ENCODE results near the gene GAPVD1.

GAPVD1 gene

DNA sequence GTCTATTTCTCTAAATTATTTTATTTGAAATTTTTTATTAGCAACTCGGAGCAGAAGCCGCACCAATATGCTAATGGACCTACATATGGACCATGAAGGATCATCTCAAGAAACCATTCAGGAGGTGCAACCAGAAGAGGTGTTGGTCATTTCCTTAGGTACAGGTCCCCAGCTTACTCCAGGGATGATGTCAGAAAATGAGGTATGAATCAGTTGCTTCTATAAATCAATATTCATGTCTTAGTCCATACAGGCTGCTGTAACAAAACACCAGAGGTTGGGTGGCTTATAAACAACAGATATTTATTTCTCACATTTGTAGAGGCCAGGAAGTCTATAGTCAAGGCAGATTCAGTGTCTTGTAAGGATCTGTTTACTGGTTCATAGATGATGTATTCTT, 50.8 kb downstream of the GAPVD1 start:
- TF ChIP-seq, protein P1, sequence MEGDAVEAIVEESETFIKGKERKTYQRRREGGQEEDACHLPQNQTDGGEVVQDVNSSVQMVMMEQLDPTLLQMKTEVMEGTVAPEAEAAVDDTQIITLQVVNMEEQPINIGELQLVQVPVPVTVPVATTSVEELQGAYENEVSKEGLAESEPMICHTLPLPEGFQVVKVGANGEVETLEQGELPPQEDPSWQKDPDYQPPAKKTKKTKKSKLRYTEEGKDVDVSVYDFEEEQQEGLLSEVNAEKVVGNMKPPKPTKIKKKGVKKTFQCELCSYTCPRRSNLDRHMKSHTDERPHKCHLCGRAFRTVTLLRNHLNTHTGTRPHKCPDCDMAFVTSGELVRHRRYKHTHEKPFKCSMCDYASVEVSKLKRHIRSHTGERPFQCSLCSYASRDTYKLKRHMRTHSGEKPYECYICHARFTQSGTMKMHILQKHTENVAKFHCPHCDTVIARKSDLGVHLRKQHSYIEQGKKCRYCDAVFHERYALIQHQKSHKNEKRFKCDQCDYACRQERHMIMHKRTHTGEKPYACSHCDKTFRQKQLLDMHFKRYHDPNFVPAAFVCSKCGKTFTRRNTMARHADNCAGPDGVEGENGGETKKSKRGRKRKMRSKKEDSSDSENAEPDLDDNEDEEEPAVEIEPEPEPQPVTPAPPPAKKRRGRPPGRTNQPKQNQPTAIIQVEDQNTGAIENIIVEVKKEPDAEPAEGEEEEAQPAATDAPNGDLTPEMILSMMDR (IDR thresholded peaks at IDR 0.05): no peak

DNA sequence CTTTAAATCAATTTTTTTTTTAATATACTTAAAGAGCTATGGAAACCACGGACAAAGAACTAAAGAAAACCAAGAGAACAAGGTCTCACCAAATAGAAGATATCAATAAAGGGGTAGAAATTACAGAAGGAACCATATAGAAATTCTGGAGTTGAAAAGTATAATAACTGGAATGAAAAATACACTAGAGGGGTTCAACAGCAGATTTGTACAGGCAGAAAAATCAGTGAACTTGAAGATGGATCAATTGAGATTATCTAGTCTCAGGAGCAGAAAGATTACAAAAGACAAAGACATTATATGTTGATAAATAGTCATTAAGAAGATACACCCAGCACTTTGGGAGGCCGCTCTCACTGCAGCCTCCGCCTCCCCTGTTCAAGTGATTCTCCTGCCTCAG, 56.1 kb downstream of the GAPVD1 start:
- TF ChIP-seq, protein P1 (IDR thresholded peaks at IDR 0.05): no peak

DNA sequence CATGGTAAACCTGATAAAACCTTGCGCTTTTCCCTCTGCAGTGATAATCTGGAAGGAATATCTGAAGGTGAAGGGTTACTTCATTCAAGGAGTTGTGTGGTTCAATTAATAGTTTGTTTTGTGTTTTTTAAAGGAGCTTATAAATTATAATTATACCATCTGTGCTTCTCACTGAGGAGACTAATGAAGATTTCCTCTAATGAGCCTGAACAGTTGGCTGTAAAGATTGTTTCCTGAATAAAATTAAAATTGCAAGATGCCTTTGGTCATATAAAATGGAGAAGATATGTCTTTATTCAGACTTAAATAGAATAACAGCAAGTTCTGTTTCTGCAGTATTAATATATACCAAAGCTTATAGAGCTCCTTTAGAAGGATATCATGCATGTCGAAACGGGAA, 59.9 kb downstream of the GAPVD1 start:
- TF ChIP-seq, protein P1 (IDR thresholded peaks at IDR 0.05): no peak

DNA sequence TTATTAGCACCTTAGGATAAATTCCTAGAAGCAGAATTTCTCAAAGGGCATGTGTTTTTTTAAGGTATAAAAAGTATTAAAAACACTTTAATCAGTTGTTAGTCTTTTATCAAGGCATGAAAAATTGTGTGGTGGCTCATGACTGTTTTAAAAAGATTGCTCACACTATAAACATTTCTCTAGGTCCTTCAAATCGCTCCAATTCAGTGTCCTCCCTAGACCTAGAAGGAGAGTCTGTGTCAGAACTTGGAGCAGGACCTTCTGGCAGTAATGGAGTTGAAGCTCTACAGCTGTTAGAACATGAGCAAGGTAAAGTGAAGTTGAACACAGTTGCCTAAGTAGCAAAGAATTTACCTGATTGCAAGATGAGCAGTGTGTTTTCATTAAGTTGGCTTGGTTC, 62.0 kb downstream of the GAPVD1 start:
- TF ChIP-seq, protein P1 (IDR thresholded peaks at IDR 0.05): no peak

DNA sequence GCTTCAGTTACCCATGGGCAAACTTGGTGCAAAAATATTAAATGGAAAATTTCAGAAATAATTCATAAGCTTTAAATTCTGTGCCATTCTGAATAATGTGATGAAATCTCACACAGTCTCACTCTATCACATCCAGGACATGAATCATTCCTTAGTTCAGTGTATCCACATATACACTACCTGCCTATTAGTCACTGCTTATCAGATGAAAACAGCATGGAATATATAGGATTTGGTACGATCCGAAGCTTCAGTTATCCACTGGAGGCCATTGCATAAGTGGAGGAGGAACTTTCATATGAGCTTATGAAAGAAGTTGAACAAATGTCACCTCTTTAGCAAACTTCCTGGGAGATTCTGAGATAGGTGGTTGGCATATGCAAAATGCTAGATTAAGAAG, 64.2 kb downstream of the GAPVD1 start:
- TF ChIP-seq, protein P1 (IDR thresholded peaks at IDR 0.05): no peak

DNA sequence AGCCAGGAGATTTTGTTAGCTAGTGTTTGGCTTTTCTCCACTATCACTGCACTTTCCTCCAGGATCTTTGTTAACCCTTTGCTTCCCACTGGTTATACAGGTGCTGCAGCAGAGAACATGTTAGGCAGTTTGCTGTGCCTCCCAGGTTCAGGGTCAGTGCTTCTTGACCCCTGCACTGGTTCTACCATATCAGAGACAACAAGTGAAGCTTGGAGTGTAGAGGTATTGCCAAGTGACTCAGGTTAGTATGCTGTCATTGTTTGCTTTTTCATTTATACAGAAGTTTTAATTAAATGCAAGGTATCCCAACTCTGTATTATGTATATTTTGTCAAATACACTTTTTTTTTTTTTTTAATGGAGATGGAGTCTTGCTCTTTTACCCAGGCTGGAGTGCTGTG, 68.4 kb downstream of the GAPVD1 start:
- TF ChIP-seq, protein P1 (IDR thresholded peaks at IDR 0.05): no peak

DNA sequence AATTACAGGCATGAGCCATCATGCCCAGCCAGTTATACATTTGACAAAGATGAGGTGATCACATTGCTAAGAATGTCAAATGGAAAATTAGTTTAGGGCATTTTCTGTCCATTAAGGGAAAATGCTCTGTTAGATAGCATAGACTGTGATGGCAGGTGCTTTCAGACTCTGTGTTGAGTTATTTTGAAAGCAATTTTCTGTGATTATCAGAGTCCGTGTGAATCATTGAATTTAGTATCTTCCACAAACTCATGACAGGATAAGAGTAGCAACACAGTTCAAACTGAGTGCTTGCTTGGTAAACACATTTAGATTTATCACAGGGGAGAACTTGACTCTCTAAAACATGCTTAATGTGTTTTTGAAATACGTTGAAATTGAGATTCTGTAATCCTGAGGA, 69.0 kb downstream of the GAPVD1 start:
- TF ChIP-seq, protein P1 (IDR thresholded peaks at IDR 0.05): no peak

DNA sequence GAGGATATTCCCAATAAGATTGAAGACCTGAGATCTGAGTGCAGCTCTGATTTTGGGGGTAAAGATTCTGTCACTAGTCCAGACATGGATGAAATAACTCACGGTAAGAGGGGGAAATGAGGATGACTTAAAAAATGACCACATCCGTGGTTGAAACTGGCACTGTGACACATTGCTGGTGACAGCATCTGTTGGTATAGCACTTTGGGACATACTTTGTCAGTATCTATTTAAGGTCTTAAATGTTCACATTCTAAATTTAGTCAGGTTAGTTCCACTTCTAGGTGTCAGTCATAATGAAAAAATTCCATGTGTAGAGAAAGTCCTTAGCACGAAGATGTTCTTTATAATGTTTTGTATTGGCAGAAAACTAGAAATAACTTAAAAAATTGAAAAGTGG, 70.9 kb downstream of the GAPVD1 start:
- TF ChIP-seq, protein P1 (IDR thresholded peaks at IDR 0.05): no peak

Data from LNCAP (cell line).